Measurements from ENCODE around the gene AHI1.

GRCh38 chr6:135474362-135474761 lies 23.2 kb downstream of the AHI1 start:
- TF ChIP-seq CTCF (IDR thresholded peaks at IDR 0.05; ENCODE audit: poor library complexity) = no peak
- no peak for TF ChIP-seq EZH2phosphoT487 (IDR thresholded peaks at IDR 0.05; ENCODE audit: low read depth, severe bottlenecking, unreplicated experiment)
- no peak for TF ChIP-seq EZH2 (IDR thresholded peaks at IDR 0.05; ENCODE audit: borderline replicate concordance)

Data from hepatocyte (in vitro differentiated cells).